Measurements from ENCODE around the gene AKNA.

The AKNA gene

GRCh38 chr9:114304416-114305188, 83.2 kb downstream of the AKNA start:
- no peak for DNase-seq (ENCODE audit: low read depth in 2 of 2)

GRCh38 chr9:114303977-114304376, 83.8 kb downstream of the AKNA start:
- no peak for DNase-seq (ENCODE audit: low read depth in 2 of 2)

- no peak for DNase-seq (ENCODE audit: low read depth in 2 of 2)
Observed at GRCh38 chr9:114303571-114303970, 84.2 kb downstream of the AKNA start.

GRCh38 chr9:114302727-114303126, 85.1 kb downstream of the AKNA start:
- no peak for DNase-seq (ENCODE audit: low read depth in 2 of 2)

- no peak for DNase-seq (ENCODE audit: low read depth in 2 of 2)
Observed at GRCh38 chr9:114301798-114302565, 85.8 kb downstream of the AKNA start.

- no peak for DNase-seq (ENCODE audit: low read depth in 2 of 2)
Observed at GRCh38 chr9:114300846-114301797, 86.7 kb downstream of the AKNA start.

GRCh38 chr9:114300153-114300845, 87.5 kb downstream of the AKNA start:
- DNase-seq (ENCODE audit: low read depth in 2 of 2): no peak

- no peak for DNase-seq (ENCODE audit: low read depth in 2 of 2)
Observed at GRCh38 chr9:114299286-114300152, 88.3 kb downstream of the AKNA start.

GRCh38 chr9:114296338-114296737, 91.4 kb downstream of the AKNA start:
- no peak for DNase-seq (ENCODE audit: low read depth in 2 of 2)

- no peak for DNase-seq (ENCODE audit: low read depth in 2 of 2)
Observed at GRCh38 chr9:114294664-114295063, 93.1 kb downstream of the AKNA start.

- DNase-seq (ENCODE audit: low read depth in 2 of 2): no peak
Observed at GRCh38 chr9:114291886-114292590, 95.7 kb downstream of the AKNA start.

- peak; percentile 27 to 34 for DNase-seq (ENCODE audit: low read depth in 2 of 2)
Observed at GRCh38 chr9:114291064-114291474, 96.7 kb downstream of the AKNA start.

GRCh38 chr9:114290561-114290986, 97.2 kb downstream of the AKNA start:
- no peak for DNase-seq (ENCODE audit: low read depth in 2 of 2)

GRCh38 chr9:114289571-114290481, 98.0 kb downstream of the AKNA start:
- no peak for DNase-seq (ENCODE audit: low read depth in 2 of 2)

- DNase-seq (ENCODE audit: low read depth in 2 of 2): no peak
Observed at GRCh38 chr9:114289106-114289505, 98.7 kb downstream of the AKNA start.

- DNase-seq (ENCODE audit: low read depth in 2 of 2): no peak
Observed at GRCh38 chr9:114288193-114289091, 99.3 kb downstream of the AKNA start.

GRCh38 chr9:114287763-114288192, 100.0 kb downstream of the AKNA start:
- DNase-seq (ENCODE audit: low read depth in 2 of 2): no peak
